Ovary (tissue), 3 donors: Measurements from ENCODE around the gene FGD4.

Source experiments
- POLR2A ChIP-seq: fragments of 450-650 bp; IDR thresholded peaks from one replicate; pipeline ENCODE4 v1.6.1; 2017; ENCODE audit warnings: antibody characterized with exemption, mild to moderate bottlenecking, moderate library complexity
- TF ChIP-seq, protein P1 (sequence below), 3 donors: fragments of 450-650 bp in 2 of 3; fragments of 200-600 bp in 1 of 3; IDR thresholded peaks; one replicate each; pipeline versions ENCODE4 v1.5.1 to v1.8.0; 2016 to 2022; ENCODE audit warnings: antibody characterized with exemption in 3 of 3, mild to moderate bottlenecking in 1 of 3
- donor health status: DM: no; HTN: no; CAD: no.

DNA sequence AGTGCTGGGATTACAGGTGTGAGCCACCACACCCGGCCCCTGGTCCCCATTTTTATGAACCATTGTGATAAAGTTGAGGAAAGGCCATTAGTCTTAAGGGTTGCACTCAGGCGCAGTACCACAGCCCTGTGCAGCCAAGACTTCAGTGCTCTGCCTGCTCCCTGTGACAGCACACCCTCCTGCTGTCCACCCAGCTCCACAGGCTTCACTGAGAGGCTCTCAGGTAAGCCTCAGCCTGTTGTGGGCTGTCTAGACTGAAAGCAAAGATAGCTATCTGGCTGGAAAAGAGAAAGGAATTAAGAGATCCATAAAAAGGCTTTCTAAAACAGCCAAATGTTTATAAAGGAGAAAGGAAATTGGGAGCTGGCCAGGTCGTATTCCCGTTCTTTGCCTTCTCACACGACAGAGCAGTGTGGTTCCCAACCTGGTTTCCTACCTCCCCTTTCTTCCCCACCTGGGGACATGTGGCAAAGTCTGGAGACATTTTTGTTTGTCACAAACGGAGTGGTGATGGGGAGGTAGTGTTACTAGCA is 260.6 kb downstream of the FGD4 start:
- TF ChIP-seq POLR2A = no peak
- TF ChIP-seq, protein P1, sequence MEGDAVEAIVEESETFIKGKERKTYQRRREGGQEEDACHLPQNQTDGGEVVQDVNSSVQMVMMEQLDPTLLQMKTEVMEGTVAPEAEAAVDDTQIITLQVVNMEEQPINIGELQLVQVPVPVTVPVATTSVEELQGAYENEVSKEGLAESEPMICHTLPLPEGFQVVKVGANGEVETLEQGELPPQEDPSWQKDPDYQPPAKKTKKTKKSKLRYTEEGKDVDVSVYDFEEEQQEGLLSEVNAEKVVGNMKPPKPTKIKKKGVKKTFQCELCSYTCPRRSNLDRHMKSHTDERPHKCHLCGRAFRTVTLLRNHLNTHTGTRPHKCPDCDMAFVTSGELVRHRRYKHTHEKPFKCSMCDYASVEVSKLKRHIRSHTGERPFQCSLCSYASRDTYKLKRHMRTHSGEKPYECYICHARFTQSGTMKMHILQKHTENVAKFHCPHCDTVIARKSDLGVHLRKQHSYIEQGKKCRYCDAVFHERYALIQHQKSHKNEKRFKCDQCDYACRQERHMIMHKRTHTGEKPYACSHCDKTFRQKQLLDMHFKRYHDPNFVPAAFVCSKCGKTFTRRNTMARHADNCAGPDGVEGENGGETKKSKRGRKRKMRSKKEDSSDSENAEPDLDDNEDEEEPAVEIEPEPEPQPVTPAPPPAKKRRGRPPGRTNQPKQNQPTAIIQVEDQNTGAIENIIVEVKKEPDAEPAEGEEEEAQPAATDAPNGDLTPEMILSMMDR (IDR thresholded peaks at IDR 0.05) = no peak
